Left lung (tissue), 10 donors: ENCODE results near the gene SEL1L3. TPM values are rescaled to one million over a fixed set of nuclear protein-coding genes. Genes with fewer than 3 reads are reported as not detected.

Experiments
- ATAC-seq: fragments of 200-7000 bp; cut with Tn5 transposase; one replicate; pipeline ENCODE4 v1.9.1; 2020; ENCODE audit warnings: moderate library complexity
- DNase-seq, 4 donors: peaks; one replicate each; pipeline ENCODE4 v3.0.0-alpha.2; 2013 to 2020
- H3K27ac ChIP-seq, 2 donors: fragments of 200-600 bp; sonication (generic) in 1 of 2; one replicate each; pipeline versions ENCODE4 v1.5.0 to v1.8.0; 2020 to 2021
- H3K27me3 ChIP-seq, 2 donors: fragments of 200-600 bp; sonication (generic) in 1 of 2; one replicate each; pipeline versions ENCODE4 v1.5.0 to v1.8.0; 2020 to 2021
- H3K36me3 ChIP-seq, 2 donors: fragments of 200-600 bp; sonication (generic) in 1 of 2; one replicate each; pipeline versions ENCODE4 v1.5.0 to v1.8.0; 2020 to 2021
- H3K4me1 ChIP-seq, 2 donors: fragments of 200-600 bp; one replicate each; pipeline ENCODE4 v1.8.0; 2021
- H3K4me3 ChIP-seq, 2 donors: fragments of 200-600 bp; sonication (generic) in 1 of 2; one replicate each; pipeline versions ENCODE4 v1.5.0 to v1.8.0; 2020 to 2021; ENCODE audit warnings: mild to moderate bottlenecking in 1 of 2
- H3K9me3 ChIP-seq, 2 donors: fragments of 200-600 bp; sonication (generic) in 1 of 2; one replicate each; pipeline versions ENCODE4 v1.5.0 to v1.8.0; 2020 to 2021
- intact Hi-C, 2 donors: fragments of 100-400 bp; cut with DNase I; formaldehyde crosslinking; loops; one replicate each; pipeline versions ENCODE4 v1.11.2 to v1.14.2; 2022
- polyA plus RNA-seq, 6 donors: library from polyadenylated mRNA; unstranded; fragments of 120-200 nt; gene quantifications; one replicate each; pipeline ENCODE4 v1.2.1, GENCODE V29; 2013; ENCODE audit not compliant: insufficient read length in 6 of 6
- total RNA-seq, 2 donors: library from RNA; stranded (reverse); fragmentation: NEBNext Ultra II Directional; extraction: Animal tissue kit (Norgen Biotek cat#: 25700); gene quantifications; one replicate each; pipeline ENCODE4 v1.2.1, GENCODE V29; 2021
- TF ChIP-seq, protein P1 (sequence below), 2 donors: fragments of 200-600 bp; sonication (generic) in 1 of 2; IDR thresholded peaks; one replicate each; pipeline versions ENCODE4 v1.5.0 to v1.8.0; 2021; ENCODE audit warnings: antibody characterized with exemption in 2 of 2
- donor health status: DM: no; HTN: yes; CAD: no.
- donor health status: DM: no; HTN: no; CAD: no.

SEL1L3 gene
- total and polyA plus RNA-seq, 8 donors = 88.1 to 191 (median 114) TPM

DNA sequence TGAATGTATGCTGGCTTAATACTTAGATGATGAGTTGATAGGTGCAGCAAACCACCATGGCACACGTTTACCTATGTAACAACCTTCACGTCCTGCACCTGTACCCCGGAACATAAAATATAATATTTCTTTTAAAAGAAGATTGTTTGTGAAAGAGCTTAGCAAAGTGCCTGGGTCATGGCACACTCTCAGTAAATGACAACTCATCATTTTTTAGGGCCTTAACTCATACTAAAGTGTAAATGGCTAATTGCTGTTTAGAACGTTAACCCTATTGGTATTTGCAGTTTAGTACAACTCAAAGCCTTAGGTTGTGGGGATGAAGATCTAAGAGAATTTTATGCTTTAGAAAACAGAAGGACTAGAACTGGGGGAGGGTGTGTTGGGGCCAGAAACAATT lies 67.7 kb downstream of the SEL1L3 start:
- ATAC-seq = no peak
- intact Hi-C loops = no loop called here
- no peaks in the 10 kb centered on the region for H3K4me1 ChIP-seq
- no peaks in the 10 kb centered on the region for H3K9me3 ChIP-seq
- TF ChIP-seq, protein P1, sequence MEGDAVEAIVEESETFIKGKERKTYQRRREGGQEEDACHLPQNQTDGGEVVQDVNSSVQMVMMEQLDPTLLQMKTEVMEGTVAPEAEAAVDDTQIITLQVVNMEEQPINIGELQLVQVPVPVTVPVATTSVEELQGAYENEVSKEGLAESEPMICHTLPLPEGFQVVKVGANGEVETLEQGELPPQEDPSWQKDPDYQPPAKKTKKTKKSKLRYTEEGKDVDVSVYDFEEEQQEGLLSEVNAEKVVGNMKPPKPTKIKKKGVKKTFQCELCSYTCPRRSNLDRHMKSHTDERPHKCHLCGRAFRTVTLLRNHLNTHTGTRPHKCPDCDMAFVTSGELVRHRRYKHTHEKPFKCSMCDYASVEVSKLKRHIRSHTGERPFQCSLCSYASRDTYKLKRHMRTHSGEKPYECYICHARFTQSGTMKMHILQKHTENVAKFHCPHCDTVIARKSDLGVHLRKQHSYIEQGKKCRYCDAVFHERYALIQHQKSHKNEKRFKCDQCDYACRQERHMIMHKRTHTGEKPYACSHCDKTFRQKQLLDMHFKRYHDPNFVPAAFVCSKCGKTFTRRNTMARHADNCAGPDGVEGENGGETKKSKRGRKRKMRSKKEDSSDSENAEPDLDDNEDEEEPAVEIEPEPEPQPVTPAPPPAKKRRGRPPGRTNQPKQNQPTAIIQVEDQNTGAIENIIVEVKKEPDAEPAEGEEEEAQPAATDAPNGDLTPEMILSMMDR (IDR thresholded peaks at IDR 0.05) = no peak
- H3K27ac ChIP-seq = no peak overlapping the region
- H3K36me3 ChIP-seq = peaks cover 0 to 35% of the 10 kb centered on the region in 2 donors
- H3K27me3 ChIP-seq = no peaks in the 10 kb centered on the region
- no peak for DNase-seq
- H3K4me3 ChIP-seq = no peak overlapping the region

DNA sequence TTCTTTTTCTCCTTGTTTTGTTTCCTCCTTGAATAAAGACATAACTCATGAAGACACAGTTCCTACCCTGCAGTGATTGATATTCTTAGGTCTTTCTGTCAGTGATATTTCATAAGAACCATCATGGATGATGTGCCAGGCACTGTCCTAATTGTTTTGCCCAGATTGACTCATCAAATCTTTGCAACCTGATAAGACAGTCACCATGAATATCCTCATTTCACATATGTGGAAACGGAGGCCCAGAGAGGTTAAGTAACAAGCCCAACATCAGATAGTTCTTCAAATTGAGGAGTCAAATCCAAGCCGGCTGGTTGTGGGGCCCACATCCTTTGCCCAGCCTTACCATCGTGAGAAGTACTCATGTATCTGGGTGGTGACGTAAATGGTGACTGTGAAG lies 69.9 kb downstream of the SEL1L3 start:
- ATAC-seq (no peak), DNase-seq (no peak)
- TF ChIP-seq, protein P1 (IDR thresholded peaks at IDR 0.05) = no peak
- Histone ChIP-seq H3K27ac (no peak overlapping the region), H3K4me1 (no peaks in the 10 kb centered on the region), H3K27me3 (no peaks in the 10 kb centered on the region), H3K9me3 (no peaks in the 10 kb centered on the region), H3K4me3 (no peak overlapping the region), H3K36me3 (peaks cover 0 to 24% of the 10 kb centered on the region in 2 donors)
- intact Hi-C loops = no loop called here

DNA sequence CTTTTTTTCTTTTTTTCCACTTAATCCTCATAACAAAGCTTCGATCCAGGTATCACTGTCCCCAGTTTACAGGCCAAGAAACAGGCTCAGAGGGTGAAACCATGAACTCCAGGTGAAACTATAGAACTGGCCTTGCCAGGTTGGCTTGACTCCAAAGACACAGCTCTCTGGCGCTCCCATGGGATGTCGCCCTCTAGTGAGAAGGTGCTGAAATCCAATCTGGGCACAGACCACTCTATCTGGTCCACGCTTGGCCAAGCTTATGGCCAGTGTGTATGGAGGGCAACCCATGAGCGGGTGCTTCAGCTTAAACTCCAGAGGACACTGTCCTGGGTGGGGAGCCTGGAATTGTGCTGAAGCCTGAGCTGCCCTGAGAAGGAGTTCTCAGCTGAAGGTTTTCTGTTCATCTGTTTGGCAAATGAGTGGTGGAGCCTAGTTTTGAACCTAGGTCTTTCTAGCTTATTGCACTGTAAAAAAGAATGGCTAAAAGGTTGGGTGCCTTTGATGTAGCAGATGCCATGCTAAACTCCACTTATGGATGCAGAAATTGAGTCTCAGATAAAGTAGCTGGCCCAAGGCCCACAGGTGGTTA lies 70.5 kb downstream of the SEL1L3 start:
- no peak for DNase-seq
- Histone ChIP-seq H3K4me3 (no peak overlapping the region), H3K27ac (no peak overlapping the region), H3K4me1 (no peaks in the 10 kb centered on the region), H3K27me3 (no peaks in the 10 kb centered on the region), H3K9me3 (no peaks in the 10 kb centered on the region), H3K36me3 (peaks cover 0 to 24% of the 10 kb centered on the region in 2 donors)
- peak; percentile 67 for ATAC-seq
- TF ChIP-seq, protein P1 (IDR thresholded peaks at IDR 0.05) = peak in 1 of 2 donors; percentile 21
- intact Hi-C loops = no loop called here

DNA sequence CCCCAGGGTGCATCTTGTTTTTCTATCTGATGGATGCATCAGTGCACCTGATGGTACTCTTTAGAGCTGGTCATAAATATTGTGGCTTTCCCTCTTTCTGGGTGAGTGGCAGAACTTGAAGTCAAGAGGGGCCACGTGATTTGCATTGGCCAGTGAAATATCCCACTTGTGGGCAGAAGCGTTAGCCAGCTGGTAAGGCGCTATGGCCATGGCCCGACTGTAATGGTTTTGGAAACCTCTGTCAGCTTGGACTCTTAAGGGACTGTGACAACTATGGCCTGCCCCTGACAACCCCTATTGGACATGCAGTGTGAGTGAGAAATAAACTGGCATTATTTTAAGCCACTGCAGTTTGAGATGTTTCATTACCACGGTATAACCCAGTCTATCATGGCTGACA lies 72.8 kb downstream of the SEL1L3 start:
- Histone ChIP-seq H3K4me1 (no peaks in the 10 kb centered on the region), H3K36me3 (peaks cover 0 to 17% of the 10 kb centered on the region in 2 donors), H3K9me3 (no peaks in the 10 kb centered on the region), H3K27ac (no peak overlapping the region), H3K27me3 (no peaks in the 10 kb centered on the region), H3K4me3 (no peak overlapping the region)
- TF ChIP-seq, protein P1 (IDR thresholded peaks at IDR 0.05) = no peak
- no peak for DNase-seq
- no peak for ATAC-seq
- intact Hi-C loops = no loop called here

DNA sequence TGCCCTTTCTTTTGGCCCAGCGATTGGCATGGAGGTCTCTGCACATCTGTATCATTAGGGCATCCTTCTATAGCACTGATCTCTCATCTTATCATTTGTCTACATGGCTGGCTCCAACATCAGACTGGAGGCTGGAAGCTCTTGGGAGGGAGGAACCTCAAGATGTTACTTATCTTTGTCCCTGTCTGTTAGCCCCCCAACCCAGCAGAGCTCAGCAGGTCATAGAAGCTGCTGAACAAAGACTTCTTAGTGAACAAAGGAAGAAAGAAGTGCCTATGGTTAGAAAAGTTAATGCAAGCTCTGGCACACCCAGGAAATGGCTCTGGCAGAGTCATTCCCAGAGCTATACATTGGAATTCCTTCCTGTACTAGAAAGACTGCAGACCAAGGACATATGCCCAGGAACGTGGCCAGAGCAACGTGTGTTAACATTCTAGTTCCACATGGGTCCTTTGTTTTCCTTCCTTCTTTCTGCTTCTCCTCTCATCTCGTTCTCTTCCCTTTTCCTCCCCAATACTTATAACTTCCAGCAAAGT lies 74.0 kb downstream of the SEL1L3 start:
- DNase-seq = no peak
- Histone ChIP-seq H3K9me3 (no peaks in the 10 kb centered on the region), H3K4me1 (no peaks in the 10 kb centered on the region), H3K27ac (no peak overlapping the region), H3K27me3 (no peaks in the 10 kb centered on the region), H3K4me3 (no peak overlapping the region), H3K36me3 (peaks cover 0 to 22% of the 10 kb centered on the region in 2 donors)
- no peak for ATAC-seq
- intact Hi-C loops = no loop called here
- TF ChIP-seq, protein P1 (IDR thresholded peaks at IDR 0.05) = no peak
